HG02981 (cell line): ENCODE data around the gene FOXD4L6.
"Not testable (repeated sequence)": the region's sequence is repeated elsewhere in the genome, so short reads cannot be mapped to it uniquely, and the experiment has no call there.

Experiments used
- ATAC-seq: cut with Tn5 transposase; IDR thresholded peaks from one replicate; pipeline ENCODE4 v1.9.1; 2021; ENCODE audit warnings: mild to moderate bottlenecking, moderate library complexity; ENCODE audit not compliant: unreplicated experiment

The FOXD4L6 gene

DNA sequence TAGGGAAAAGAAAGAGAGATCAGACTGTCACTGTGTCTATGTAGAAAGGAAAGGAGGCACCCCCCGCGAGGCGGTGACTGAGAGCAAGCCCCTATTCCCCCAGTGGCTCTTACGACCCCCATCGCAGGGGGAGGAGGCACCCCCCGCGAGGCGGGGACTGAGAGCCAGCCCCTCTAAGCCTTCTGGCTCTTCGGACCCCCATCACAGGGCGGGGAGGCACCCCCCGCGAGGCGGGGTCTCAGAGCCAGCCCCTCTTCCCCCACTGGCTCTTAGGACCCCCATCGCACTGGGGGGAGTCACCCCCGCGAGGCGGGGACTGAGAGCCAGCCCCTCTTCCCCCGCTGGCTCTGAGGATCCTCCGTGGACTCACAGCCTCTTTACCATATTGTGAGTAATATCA, 23.9 kb downstream of the FOXD4L6 start:
- not testable (repeated sequence) for ATAC-seq

DNA sequence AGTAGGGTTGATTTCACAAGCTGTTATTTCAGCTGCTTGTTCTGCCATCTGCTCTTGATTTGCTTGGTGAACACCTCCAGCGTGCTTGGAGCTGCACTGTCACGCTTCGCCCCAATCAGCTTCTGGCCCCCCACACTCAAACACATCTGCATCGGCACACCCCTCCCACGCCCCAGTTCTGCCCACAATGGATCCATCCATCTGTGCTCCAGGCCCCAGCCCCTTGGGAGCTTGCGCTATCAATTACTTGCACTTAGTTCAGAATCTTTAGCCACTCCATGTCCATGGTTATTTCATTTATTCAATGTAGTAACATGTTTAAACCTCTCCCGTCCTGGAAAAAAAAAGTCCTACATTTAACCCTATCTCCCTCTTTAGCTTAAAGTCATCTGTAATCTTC, 28.0 kb downstream of the FOXD4L6 start:
- ATAC-seq = not testable (repeated sequence)

DNA sequence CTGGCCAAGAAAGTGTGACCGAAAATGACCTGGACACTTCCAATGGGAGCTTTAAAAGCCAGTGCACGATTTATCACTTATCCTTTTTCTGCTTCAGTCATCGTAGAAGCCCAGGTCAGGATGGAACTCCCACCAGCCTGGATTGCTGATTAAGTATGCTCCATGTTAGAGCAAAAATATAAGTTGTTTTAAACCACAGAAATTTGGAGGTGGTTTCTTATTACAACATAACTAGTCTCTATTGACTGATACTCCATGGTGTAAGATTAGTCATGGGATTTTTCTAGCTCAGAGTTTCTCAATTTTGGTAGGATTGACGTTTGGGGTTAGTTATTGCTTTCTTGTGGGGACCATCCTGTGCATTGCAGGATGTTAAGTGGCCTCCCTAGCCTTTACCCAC, 29.7 kb downstream of the FOXD4L6 start:
- not testable (repeated sequence) for ATAC-seq

DNA sequence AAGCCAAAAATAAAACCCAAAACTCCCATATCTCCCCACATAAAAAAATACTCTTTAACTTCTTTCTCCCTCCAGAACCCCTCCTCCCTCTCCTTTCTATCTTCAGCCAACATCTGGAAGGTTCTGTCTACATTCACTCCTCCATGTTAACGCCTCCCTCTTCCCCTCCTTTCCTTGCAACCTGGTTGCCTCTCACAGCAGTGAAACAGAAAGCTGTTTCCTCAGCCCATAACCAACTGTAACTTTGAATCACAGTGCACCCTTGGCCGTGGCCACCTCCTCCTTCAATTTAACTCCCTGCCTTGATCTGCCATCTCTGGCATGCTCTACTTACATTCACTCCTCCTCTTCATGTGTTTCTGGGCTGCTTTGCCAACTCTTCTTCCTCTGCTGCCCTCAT, 33.4 kb downstream of the FOXD4L6 start:
- not testable (repeated sequence) for ATAC-seq

DNA sequence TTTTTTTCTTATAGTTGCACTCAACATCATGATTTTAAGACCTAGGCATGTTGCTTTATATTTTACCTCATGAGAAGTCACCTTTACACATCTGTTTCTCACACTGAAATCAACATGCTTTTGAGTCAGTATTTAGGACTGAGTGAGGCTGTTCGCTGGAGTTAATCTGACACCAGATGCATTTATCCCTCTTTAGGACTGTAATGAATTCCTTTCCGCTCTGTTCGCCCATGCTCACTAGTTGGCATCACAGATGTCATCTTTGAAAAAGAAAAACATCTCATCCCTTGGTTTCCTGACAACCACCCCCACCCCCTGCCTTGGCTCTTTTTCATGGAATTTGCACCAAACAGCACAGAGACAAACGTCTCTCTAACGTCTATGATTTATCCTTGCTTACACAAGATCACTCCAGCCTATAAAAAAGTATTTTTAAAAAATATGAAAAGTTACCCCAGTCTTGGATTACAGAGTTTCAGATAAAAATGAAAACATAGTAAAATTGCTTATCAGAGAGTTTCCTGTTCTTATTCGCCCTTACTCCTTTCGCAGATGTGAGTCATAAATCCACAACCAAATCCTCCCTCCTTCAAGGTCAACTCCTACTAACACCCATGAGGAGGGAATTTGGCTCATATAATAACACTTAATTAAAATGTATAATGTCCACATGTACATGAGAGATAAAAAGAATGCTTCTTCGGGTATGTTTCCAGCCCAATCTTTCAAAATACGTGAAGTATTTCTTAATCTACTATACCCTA, 34.3 kb downstream of the FOXD4L6 start:
- not testable (repeated sequence) for ATAC-seq

DNA sequence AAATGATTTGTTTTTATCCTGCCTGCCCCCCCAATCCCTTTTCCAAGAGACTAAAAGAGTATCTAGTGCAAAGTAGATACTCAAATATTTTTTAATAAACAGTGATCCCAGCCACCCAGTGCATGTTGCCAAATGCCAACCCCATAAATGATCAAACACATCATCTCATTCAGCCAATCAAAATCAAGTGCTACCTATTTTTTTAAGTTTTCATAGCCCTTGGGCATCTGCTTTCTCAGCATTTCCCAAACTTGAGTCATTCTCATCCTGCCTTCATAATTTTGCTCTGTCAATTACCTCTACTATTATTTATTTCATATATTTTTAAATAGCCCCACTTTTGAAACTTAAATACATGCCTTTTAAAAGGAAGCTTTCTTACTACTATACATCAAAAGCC, 37.6 kb downstream of the FOXD4L6 start:
- ATAC-seq = not testable (repeated sequence)

DNA sequence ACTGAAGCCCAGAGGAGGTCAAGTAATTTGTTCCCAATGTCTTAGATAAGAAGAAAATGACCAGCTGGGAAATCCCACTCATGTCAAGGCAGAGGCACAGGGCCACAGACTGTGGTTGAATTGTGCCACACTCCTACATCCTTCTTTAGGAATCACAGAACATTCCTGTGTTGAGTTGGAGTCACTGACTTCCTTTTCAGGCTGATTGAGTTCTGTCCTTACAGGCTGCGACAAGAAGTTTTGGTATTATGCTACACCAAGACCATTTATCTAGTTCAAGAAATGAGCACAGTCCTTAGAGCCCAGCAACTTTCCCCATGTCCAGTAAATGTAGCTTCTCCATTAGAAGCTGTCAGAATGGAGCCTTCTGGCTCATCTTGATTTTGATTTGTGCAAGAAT, 38.1 kb downstream of the FOXD4L6 start:
- not testable (repeated sequence) for ATAC-seq

DNA sequence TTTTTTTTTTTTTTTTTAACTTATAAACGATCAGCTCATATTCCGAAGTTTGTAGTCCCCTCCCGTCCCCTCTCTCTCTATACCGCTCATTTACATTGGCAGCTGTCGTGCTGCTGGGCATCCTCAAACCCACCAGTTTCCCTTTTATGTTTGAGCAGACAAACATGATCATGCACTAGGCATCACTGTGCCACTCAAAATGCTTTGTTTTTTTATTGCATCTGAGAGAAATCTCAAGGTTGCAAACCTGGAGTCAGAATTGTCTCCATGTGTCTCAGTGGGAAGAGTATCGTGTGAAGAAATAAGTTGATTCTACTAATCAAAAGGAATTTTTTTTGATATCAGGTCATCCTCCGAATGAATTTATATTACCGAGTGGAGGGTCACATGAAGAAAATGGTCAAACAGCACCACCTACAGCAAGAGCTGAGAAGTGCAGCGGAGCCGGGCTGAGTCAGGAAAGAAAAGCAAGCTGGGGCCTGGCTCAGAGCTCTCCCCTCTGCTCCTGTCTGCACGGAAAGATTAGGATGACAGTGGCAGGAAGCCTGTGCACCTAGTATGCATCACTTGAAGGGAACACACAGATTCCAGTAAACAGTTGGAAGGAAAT, 39.9 kb downstream of the FOXD4L6 start:
- peak; percentile 66 for ATAC-seq

DNA sequence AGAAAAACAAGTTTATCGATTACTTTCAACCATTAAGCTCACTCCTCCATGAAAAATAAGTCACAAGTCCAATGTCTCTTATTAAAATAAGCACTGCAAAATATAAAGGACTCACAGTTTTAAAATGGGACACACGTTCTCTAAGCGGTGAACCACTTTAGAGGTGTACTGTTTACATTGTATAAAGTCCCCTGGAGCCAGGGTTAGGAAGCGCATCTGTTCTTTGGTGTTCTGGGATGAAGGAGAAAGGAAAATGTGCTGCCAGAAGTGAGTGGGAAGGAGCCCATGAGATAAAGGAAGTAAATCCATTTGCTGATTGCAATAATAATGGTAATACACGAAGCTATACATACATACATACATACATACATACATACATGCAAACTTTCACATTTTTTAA, 40.6 kb downstream of the FOXD4L6 start:
- ATAC-seq = not testable (repeated sequence)

DNA sequence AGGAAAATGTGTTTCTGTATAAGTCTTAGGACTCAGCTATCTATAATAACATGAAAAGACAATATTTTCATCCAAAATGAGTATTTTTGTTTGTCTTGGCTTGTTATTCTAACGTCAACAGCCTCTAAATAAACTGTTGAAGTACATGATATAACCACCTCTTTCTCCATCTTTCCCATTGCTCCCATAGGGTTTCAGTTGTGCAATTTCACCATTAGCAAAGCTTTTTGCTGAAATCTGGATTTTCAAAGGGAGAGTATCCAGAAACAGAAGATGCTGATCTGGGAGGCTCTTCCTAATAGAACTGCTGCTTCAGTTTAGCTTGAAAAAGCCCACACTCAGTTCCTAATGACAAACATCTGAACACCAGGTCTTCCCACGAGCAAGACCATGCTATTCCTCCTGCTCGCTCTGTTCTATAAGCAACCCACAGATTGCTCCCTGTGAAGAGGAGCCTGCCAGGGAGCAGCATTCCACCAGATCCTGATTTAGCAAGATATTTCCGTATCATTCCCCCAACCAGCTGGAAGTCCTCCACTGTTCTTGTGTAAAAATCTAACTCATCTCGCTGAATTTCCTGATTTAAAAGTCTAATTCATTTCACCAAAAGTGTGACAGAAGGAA, 41.2 kb downstream of the FOXD4L6 start:
- ATAC-seq = not testable (repeated sequence)

DNA sequence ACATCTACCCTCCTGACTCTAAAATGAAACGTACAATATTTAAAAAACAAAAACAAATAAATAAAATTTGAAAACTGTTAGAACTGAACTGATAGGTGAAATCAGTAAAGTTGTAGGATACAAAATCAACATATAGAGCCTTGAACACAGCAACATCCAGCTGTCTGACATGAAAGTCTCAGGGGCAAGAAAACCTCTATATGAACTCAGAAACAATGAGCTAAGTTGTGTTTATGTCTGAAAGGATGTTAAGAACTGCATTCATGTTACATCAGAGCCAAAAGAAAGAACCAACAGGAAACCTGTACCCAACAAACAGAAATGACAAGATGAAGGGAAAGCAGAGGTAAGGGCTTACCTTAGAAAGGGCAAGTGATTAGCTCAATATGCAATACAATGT, 41.8 kb downstream of the FOXD4L6 start:
- ATAC-seq = not testable (repeated sequence)

DNA sequence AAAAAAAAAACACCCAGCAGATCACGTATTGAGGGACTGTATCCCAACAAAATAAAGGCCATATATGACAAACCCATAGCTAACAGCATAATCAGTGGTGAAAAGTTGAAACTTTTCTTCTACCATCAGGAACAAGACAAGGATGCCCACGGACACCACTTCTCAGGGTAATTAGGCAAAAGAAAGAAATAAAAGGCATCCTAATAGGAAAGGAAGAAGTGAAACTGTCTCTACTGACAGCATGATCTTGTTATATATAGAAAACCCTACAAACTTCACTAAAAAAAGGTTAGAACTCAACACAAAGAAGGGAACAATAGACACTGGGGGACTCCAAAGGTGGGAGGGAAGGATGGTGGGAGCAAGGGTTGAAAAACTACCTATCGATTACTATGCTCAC, 42.3 kb downstream of the FOXD4L6 start:
- ATAC-seq = not testable (repeated sequence)

DNA sequence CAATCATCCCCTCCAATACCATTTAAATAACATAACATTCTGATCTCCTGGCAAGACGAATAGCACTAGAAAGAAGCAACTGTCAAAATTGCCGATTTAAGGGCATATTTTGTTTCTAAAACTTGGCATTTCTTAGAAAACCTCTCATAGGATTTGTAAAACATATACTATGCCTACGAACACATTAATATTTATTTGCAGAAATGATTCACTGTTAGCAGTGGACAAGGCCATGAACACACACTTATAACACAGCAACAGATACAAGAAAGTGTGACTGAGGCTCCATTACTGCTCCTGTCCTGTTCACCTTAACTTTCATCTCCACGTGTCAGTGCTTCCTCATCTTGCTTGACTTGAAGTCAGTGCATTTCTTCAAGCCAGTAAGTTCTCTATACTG, 46.1 kb downstream of the FOXD4L6 start:
- not testable (repeated sequence) for ATAC-seq

DNA sequence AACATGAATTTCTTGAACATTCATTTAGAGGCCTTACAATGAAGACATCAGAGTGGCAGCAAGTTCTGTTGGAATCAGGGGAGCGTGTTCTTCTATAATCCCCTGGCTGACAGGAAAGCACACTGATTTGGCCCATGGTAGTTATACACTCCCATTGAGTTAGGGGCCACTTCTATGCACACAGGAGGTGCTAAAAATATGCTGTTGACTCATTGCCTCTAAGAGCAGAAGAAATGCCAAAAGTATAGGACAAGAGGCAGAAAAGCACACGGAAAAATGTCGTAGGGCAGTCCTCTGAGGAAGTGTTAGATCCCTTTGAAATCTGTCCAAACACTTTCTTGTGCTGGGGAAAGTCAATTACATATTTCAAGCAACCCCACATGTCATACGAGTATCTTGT, 49.0 kb downstream of the FOXD4L6 start:
- not testable (repeated sequence) for ATAC-seq

DNA sequence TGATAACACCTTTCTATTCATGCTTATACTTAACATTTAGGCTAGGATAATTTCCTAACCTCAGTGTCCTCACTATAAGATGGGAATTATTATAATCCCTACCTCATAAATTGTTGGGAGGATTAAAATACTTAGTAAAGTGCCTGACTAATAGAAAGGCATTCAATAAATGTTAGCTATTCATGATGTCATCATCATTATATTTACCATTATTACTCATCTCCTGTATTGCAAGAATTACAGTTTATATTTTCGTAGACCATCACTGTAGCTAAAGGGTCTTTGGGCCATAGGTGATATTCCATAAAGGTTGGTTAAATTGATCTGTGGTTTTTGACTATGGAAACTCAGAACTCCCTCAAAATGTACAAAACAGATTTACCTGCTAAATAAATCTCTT, 50.9 kb downstream of the FOXD4L6 start:
- ATAC-seq = not testable (repeated sequence)
